Endothelial cell of umbilical vein (primary cell): ENCODE measurements around the gene FANCF. TPM values are rescaled to one million over a fixed set of nuclear protein-coding genes. Genes with fewer than 3 reads are reported as not detected.

Source experiments
- BruUV-seq: library from RNA; stranded (reverse); fragments of 400-500 nt; replicated peaks from 2 replicates; lab custom pipeline; 2021; lab: Mats Ljungman, UMichigan
- CTCF ChIA-PET: fragments of 300-600, 350-600 bp; sonication (Branson Sonifier 250); formaldehyde crosslinking; loops from one replicate; lab custom pipeline; 2021; ENCODE audit warnings: antibody characterized with exemption, inconsistent platforms; lab: Charles Lee
- POLR2A ChIA-PET: fragments of 300-600, 350-600 bp; sonication (Branson Sonifier 250); formaldehyde crosslinking; loops from one replicate; lab custom pipeline; 2021; ENCODE audit warnings: antibody characterized with exemption, inconsistent platforms; lab: Charles Lee
- DNase-seq: peaks from one replicate; pipeline ENCODE4 v3.0.0-alpha.2; 2011; ENCODE audit warnings: low read depth, low spot score
- FAIRE-seq: peaks from 2 replicates; lab custom pipeline; 2011; peaks lifted over from hg19 to GRCh38; lab: Jason Lieb, UNC
- H2AFZ ChIP-seq: 2 replicates; pipeline ENCODE4 v1.6.0; 2012; ENCODE audit warnings: low read depth, low read length, control low read depth, inconsistent platforms
- H3K27ac ChIP-seq: 2 replicates; pipeline ENCODE4 v1.5.1; 2011; ENCODE audit warnings: low read depth, mild to moderate bottlenecking, control low read depth, low read length, moderate library complexity; ENCODE audit not compliant: insufficient read depth
- H3K27me3 ChIP-seq, 2 experiments: 2 replicates each; pipeline versions ENCODE4 v1.6.0 to v1.6.1; 2011; ENCODE audit warnings: low read length in 2 of 2, mixed read lengths in 1 of 2; ENCODE audit not compliant: control insufficient read depth in 2 of 2, insufficient read depth in 2 of 2
- H3K36me3 ChIP-seq, 2 experiments: 2 replicates in 1 of 2; 3 replicates in 1 of 2; pipeline ENCODE4 v1.5.1; 2011; ENCODE audit warnings: low read length in 2 of 2, mild to moderate bottlenecking in 1 of 2, moderate library complexity in 1 of 2; ENCODE audit not compliant: control insufficient read depth in 2 of 2, insufficient read depth in 2 of 2; ENCODE audit errors: extremely low read depth in 1 of 2
- H3K4me1 ChIP-seq: 3 replicates; pipeline ENCODE4 v1.5.1; 2011; ENCODE audit warnings: mild to moderate bottlenecking, low read length; ENCODE audit not compliant: control insufficient read depth, insufficient read depth; ENCODE audit errors: extremely low read depth
- H3K4me2 ChIP-seq: 2 replicates; pipeline ENCODE4 v1.6.1; 2011; ENCODE audit warnings: low read length, control low read depth, mixed read lengths; ENCODE audit not compliant: insufficient read depth
- H3K4me3 ChIP-seq, 3 experiments: fragments of 200-600 bp in 1 of 3; sonication (generic), shearing (Covaris generic) in 1 of 3; replicated peaks in 1 of 3; 2 replicates each; pipeline ENCODE4 v1.5.1; 2011 to 2016; ENCODE audit warnings: control low read depth in 3 of 3, low read length in 3 of 3, mild to moderate bottlenecking in 2 of 3, inconsistent platforms in 1 of 3, low read depth in 1 of 3, moderate library complexity in 1 of 3; ENCODE audit not compliant: insufficient read depth in 1 of 3
- H3K79me2 ChIP-seq: 2 replicates; pipeline ENCODE4 v1.6.0; 2012; ENCODE audit warnings: low read length, inconsistent platforms; ENCODE audit not compliant: control insufficient read depth, insufficient read depth
- H3K9ac ChIP-seq: replicated peaks from 2 replicates; pipeline ENCODE3; 2011; ENCODE audit warnings: low read length, control low read depth; ENCODE audit not compliant: insufficient read depth; ENCODE audit errors: extremely low read depth
- H3K9me1 ChIP-seq: replicated peaks from 3 replicates; pipeline ENCODE4 v1.6.0; 2011; ENCODE audit warnings: mild to moderate bottlenecking, low read length; ENCODE audit not compliant: control insufficient read depth, insufficient read depth; ENCODE audit errors: extremely low read depth
- H3K9me3 ChIP-seq: replicated peaks from 2 replicates; pipeline ENCODE4 v1.5.1; 2012; ENCODE audit warnings: low read length, inconsistent platforms; ENCODE audit not compliant: control insufficient read depth, insufficient read depth
- H4K20me1 ChIP-seq: replicated peaks from 2 replicates; pipeline ENCODE3; 2011; ENCODE audit warnings: mild to moderate bottlenecking, low read length; ENCODE audit not compliant: control insufficient read depth, insufficient read depth; ENCODE audit errors: extremely low read depth
- CTCF ChIP-seq, 2 donors: IDR thresholded peaks; 1 replicate in 1 of 2; 2 replicates in 1 of 2; pipeline ENCODE4 v1.5.1; 2011; ENCODE audit warnings: low read length in 2 of 2, mild to moderate bottlenecking in 2 of 2, moderate library complexity in 2 of 2, control low read depth in 1 of 2, inconsistent platforms in 1 of 2, low read depth in 1 of 2; ENCODE audit not compliant: insufficient read depth in 1 of 2; ENCODE audit errors: extremely low read depth in 1 of 2
- EZH2 ChIP-seq: IDR thresholded peaks from 2 replicates; pipeline ENCODE4 v1.6.1; 2012; ENCODE audit warnings: borderline replicate concordance, low read depth, mild to moderate bottlenecking, moderate library complexity, low read length, inconsistent platforms; ENCODE audit not compliant: severe bottlenecking
- FOS ChIP-seq: IDR thresholded peaks from 2 replicates; pipeline ENCODE4 v1.6.1; 2011; ENCODE audit warnings: mild to moderate bottlenecking, low read length, moderate library complexity, borderline replicate concordance; ENCODE audit not compliant: insufficient read depth
- GATA2 ChIP-seq: IDR thresholded peaks from 2 replicates; pipeline ENCODE4 v1.7.0; 2011; ENCODE audit warnings: low read depth, mild to moderate bottlenecking, moderate library complexity, mixed read lengths, low read length; ENCODE audit not compliant: insufficient read length, insufficient read depth
- JUN ChIP-seq: IDR thresholded peaks from 2 replicates; pipeline ENCODE4 v1.6.1; 2011; ENCODE audit warnings: borderline replicate concordance, low read depth; ENCODE audit not compliant: insufficient read length, insufficient read depth
- MAX ChIP-seq: IDR thresholded peaks from 2 replicates; pipeline ENCODE4 v1.6.1; 2011; ENCODE audit not compliant: insufficient read depth, insufficient read length
- MYC ChIP-seq: IDR thresholded peaks from one replicate; pipeline ENCODE4 v1.6.1; 2011; ENCODE audit warnings: mild to moderate bottlenecking, low read depth, low read length
- POLR2A ChIP-seq: IDR thresholded peaks from 2 replicates; pipeline ENCODE4 v1.6.1; 2012; ENCODE audit warnings: low read depth, mild to moderate bottlenecking, control low read depth, low read length
- POLR2AphosphoS5 ChIP-seq: IDR thresholded peaks from 2 replicates; pipeline ENCODE4 v1.6.1; 2012; ENCODE audit warnings: low read depth, mild to moderate bottlenecking, control low read depth, low read length, moderate library complexity; ENCODE audit not compliant: insufficient read depth
- dilution Hi-C: fragments of 300-500 bp; cut with MboI; formaldehyde crosslinking; loops from one replicate; pipeline ENCODE4 v1.15.0; 2019; ENCODE audit warnings: low sequenced_read_pairs; ENCODE audit not compliant: extremely low pct_ligation_motif_present
- intact Hi-C: fragments of 100-400 bp; cut with micrococcal nuclease; formaldehyde crosslinking; loops from one replicate; pipeline ENCODE4 v1.10.0; 2022
- polyA plus RNA-seq, 4 experiments: library from polyadenylated mRNA; depleted of rRNA in 3 of 4; stranded (reverse) in 3 of 4; unstranded in 1 of 4; fragments of >200 nt; gene quantifications; 2 replicates each; pipeline versions ENCODE4 v1.2.1 to v1.2.3, GENCODE V29; 2011 to 2012; ENCODE audit warnings: missing spikeins in 1 of 4
- total RNA-seq: library from RNA; stranded (reverse); gene quantifications from 2 replicates; pipeline ENCODE4 v1.2.3, GENCODE V29; 2021

Gene FANCF
- total and polyA plus RNA-seq, 2 donors (not counting 3 experiments of a cell fraction or from before 2014, with no cell fraction given), result 2.6 to 7.6 TPM

- Histone ChIP-seq H3K4me3 (no peak overlapping the region), H3K9ac (no peak overlapping the region), H3K27ac (no peak overlapping the region), H3K9me3 (no peaks in the 10 kb centered on the region), H2AFZ (no peak overlapping the region), H3K36me3 (no peaks in the 10 kb centered on the region), H3K4me2 (no peak overlapping the region), H4K20me1 (no peaks in the 10 kb centered on the region), H3K9me1 (no peaks in the 10 kb centered on the region), H3K4me1 (no peaks in the 10 kb centered on the region), H3K79me2 (no peaks in the 10 kb centered on the region), H3K27me3 (peaks cover 12 to 37% of the 10 kb centered on the region in 2 experiments)
- intact Hi-C loops (no loop called here), dilution Hi-C loops (no loop called here)
- TF ChIP-seq EZH2 (no peak), POLR2AphosphoS5 (no peak), MAX (no peak), CTCF (IDR thresholded peaks at IDR 0.05; ENCODE audit: extremely low read depth in 1 of 2, insufficient read depth in 1 of 2, low read depth in 1 of 2, low read length in 2 of 2) (no peak), JUN (no peak), MYC (no peak), FOS (no peak), GATA2 (no peak), POLR2A (no peak)
- DNase-seq, result no peak
- BruUV-seq, result no TSS peak
- FAIRE-seq, result no peak
- ChIA-PET CTCF (interaction anchor here (1.5 kb wide), 1 partner anchor 10 kb away, joined by 5 read pairs; no protein-coding TSS in a partner anchor), POLR2A (no interaction called here)
Measured at GRCh38 chr11:22674470-22675439, 49.1 kb upstream of the FANCF start.
